ENCODE data around the gene MMRN2.

Gene MMRN2

GRCh38 chr10:86888585-86889381 is 68.6 kb downstream of the MMRN2 start:
- DNase-seq (ENCODE audit: extremely low read depth in 1 of 2, low read depth in 1 of 2), result no peak
